Activated CD4-positive, alpha-beta T cell treated with anti-CD3 and anti-CD28 coated beads, Interleukin-2, amount 50 U/mL, for 16 hours (primary cell): ENCODE results near the gene RCAN1.
A peak's percentile ranks its signal among the peaks of the same experiment; 100 is the strongest.
"Not testable (repeated sequence)": the region's sequence is repeated elsewhere in the genome, so short reads cannot be mapped to it uniquely, and the experiment has no call there.

Experiments used
- DNase-seq: peaks from one replicate; pipeline ENCODE4 v3.0.0-alpha.2; 2020

Gene RCAN1

DNA sequence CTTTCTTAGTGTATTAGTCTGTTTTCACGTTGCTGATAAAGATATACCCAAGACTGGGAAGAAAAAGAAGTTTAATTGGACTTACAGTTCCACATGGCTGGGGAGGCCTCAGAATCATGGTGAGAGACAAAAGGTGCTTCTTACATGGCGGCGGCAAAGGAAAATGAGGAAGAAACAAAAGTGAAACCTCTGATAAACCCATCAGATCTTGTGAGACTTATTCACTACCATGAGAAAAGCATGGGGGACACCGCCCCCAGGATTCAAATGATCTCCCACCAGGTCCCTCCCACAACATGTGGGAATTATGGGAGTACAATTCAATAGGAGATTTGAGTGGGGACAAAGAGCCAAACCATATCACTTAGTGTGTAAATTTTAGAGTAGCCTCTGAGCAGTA, 46.1 kb downstream of the RCAN1 start:
- DNase-seq: not testable (repeated sequence)

DNA sequence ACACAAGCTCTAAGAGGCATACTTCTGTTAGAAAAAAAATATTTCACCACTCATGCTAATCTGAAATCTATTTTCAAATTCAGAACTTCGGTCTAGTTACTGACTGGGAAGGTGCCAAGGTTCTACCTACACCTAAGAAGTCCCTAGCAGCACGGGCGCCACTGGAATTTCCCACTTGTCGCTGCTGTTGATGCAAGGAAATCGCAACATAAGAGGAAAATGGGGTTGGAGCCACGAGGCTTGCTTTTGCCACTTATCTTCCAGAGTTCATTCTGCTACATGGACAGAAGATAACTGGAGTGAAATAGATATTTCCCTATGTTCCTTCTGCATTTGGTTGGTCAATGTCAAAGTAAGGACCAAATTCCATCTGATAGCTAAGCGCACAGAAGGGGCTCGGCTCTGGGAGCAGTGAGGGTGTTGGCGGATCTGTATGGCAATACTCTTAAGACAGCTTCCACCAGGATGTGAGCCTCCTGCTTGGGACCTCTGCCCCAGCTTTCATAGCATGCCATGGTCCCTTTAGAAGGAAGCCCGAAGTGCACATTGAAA, 47.2 kb downstream of the RCAN1 start:
- no peak for DNase-seq

DNA sequence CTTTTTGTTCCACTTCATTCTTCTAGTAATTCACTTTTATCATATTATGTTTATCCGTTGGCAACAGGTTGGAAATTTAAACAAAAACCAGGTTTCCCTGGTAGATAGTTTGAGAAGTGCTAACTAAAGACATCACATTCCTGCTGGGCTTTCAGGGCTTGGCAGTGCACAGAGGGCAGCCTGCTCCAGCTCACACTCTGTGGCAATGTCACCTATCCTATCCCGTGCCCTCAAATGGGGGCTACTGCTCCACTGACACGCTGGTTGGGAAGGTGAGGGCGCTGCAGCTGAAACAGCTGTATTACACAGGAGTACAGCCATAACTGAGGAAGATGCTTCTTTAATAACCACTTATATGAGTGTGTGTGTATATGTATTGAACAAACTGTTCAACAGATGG, 49.7 kb downstream of the RCAN1 start:
- DNase-seq: no peak

DNA sequence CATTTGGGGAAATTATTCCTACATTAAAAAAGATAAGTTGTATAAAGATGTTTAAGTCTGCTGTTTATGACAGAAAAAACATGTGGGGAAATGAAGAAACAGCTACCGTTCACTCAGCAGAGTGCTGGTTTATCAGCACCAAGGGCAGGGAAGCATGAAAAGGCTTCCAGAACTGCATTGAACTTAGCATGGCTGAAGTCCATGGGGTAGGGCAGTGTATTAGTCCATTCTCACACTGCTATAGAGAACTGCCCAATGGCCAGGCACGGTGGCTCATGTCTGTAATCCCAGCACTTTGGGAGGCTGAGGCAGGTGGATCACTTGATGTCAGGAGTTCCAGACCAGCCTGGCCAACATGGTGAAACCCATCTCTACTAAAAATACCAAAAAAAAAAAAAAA, 51.5 kb downstream of the RCAN1 start:
- DNase-seq: not testable (repeated sequence)

DNA sequence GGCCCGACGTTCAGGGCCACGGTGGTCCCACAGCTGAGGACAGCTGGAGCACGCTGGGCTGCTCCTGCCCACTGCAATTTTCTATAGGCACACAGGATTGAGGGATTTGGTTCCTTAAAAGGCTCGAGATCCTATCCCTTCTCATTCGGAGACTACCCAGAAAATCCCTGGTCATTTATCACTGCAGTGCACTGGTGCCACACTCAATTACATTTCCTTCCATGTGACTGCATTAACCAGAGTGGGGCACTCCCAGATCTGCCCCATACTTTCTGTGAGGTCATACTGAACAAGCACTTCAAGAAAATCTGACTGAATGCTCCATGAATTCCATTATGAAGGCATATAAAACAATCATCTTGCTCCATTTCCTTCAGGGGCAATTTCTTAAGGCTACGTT, 53.1 kb downstream of the RCAN1 start:
- DNase-seq: no peak

DNA sequence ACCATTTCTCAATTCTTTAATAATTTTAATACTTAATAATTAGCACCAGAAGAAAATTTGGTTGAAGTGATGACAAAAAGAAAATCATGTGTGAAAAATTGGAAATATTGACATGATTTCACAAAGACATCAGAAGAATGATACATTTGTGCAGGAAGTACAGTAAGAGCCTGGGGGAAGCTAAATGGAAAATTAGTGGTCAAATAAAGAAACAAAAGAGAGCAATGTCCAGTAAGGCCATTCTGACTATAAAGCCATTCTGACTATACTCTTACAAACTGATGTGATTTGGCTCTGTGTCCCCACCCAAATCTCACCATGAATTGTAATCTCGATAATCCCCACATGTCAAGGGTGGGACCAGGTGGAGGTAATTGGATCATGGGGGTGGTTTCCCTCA, 54.3 kb downstream of the RCAN1 start:
- DNase-seq: no peak

DNA sequence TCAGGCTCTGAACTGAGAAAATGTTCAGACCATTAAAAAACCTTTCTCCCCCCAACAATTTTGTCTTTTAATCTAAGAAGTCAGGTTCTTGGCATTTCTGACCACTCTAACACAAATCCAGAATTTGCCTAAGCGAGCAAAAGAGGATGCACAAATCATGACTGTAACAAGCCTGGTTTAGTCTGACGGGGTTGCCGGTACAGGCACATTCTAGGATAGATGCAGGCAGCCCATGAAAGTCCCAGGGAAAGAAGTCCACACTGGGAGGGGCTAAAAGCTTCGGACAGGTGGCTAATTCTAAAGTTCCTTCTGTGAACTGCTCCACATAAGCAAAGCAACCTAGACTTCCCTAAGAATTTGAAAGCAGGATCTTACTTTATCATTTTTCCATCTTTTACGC, 54.9 kb downstream of the RCAN1 start:
- no peak for DNase-seq

DNA sequence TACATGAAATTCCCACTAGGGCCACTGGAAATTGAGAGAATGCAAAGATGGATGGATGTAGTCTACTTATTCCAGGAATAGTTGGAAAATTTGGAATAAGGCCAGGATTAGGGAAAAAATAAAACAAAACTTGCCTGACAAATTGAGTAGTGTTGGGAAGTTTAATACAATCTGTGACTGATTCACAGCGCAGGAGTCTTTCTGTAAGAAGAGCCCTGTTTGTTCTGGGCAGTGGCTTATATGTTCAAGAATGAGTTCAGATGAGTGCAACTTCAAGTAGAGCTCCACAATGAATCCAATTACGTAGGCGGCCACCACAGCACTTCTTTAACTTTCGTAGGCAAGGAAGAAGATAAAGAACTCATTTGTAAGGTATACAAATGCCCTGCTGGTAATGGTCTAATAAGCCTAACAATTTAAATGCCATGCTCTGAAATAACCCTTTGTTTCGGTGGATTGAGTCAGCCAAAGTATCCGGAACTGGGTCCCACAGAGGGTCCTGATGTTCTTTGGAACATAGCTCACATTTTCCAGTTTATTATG, 55.8 kb downstream of the RCAN1 start:
- DNase-seq: no peak

DNA sequence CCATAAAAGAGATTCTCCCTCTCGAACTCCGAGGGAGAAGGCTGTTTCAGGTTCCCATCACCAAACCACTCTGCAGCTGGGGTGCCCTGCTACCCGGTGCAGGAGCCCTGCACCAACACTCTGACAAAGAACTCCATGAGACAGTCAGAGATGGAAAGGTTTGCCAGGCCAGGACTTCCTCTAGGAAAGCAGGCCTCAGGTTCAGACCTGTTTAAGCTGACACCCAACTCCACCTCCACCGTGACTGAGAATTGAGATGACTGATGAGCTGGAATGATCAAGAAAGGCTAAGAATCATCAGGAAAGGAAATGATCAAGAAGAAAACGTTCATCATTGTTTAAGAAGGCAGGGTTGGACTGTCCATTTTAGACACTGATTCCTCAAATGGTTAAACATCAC, 56.7 kb downstream of the RCAN1 start:
- DNase-seq: no peak

DNA sequence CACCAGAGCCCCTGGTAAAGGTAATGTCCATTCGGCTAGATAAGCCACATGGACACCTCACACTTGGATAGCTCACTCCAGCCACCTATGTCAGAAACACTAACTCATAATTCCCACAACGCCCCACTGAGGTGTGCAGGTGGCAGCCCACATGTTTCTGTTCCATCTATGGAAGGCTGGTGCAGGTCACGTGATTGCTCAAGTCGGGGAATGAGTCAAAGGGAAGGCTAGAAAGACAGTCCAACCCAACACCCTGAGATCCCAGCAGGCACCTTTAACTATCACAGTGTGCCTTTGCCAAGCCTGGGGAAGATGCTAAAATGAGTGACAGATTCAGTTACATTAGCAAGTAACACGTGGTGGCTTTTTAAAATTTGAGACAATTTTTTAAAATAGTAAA, 57.7 kb downstream of the RCAN1 start:
- DNase-seq: peak; percentile 10

DNA sequence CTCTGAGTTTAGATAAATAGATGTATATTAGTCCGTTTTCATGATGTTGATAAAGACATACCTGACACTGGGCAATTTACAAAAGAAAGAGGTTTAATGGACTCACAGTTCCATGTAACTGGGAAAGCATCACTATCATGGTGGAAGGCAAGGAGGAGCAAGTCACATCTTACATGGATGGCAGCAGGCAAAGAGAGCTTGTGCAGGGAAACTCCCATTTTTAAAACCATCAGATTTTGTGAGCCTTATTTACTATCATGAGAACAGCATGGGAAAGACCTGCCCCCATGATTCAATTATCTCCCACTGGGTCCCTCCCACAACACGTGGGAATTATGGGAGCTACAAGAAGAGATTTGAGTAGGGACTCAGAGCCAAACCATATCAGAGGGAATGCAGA, 60.2 kb downstream of the RCAN1 start:
- DNase-seq: not testable (repeated sequence)

DNA sequence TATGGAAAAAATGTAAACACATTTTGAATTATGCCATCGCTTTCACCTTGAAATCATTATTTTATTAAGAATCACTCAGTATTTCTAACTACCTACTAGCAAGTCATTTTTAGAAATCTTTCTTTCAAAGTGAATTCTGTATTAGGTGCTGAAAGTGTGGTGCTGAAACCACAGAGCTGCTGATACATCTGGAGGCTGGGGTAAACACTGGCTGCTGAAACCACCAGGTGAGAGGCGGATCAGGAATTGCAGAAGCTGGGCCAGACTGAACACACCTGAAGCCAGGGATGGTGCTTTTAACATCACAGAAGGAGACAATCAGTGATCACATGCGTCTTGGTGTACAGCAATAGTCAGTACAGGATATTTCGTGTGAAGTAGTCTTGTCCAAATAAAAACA, 60.7 kb downstream of the RCAN1 start:
- DNase-seq: no peak

DNA sequence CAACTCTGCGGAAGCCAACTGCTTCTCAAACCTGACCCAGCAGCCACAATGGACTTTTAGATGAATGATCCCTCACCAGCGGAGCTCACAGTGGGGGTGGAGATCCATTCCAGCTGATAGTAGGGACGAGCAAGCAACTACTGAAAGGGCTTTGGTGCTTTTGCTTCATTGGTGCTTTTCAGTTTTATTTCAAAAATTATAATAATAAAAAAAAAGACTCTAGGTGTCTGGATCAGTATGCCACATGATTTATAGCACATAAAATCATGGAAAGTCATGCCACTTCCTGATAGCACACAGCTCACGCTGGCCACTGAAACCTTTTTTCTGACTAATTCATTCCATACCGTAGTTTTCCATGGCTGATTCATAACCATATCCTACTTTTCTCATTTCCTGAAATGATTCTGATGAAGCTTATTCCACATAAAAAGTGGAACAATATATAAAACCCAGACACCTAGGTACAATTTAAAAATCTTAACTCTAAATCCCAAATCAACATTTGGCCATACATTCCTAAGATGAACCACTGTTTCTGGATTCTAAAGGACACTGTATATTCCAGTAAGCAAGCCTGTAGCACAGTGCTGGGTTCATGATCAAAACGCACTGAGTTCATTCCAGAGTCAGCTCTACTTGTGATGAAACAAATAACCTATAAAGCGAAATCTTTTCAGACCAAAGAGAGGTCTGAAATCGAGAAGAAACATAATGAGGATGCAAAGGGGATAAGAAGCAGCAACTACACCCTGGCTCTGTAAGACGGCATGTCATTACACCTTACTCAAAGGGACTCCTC, 61.6 kb downstream of the RCAN1 start:
- DNase-seq: no peak

DNA sequence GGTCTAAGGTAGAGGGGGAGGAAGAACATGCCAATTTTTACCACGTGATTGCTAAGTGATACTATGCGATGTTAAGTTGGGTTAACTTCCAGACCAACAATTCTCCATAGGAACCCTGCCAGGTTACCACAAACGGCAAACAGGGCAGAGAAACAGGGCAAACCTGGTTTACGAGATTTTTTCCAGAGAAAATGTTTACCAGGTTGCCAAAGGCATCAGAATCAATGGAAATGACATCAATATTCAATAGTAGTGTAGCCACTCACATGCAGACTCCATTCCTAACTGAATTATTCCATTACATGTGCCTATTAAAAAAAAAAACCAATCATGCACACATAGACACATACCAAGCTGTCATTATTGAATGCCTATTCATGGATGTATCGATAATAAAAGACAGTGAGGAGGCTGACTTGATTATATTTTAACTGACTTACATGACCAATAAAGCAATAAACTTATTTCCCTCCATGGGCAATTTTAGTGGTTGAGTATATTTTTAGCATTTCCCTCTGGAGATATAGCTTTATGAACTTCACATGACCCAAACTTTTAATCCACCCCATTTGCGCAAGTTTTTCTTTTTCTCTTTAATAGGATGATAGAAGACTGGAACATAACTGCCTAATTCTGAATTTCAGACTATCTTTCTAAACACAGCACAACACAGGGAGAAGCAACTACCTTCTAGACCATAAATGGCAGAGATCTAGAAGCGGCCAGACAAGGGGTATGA, 62.4 kb downstream of the RCAN1 start:
- DNase-seq: no peak

DNA sequence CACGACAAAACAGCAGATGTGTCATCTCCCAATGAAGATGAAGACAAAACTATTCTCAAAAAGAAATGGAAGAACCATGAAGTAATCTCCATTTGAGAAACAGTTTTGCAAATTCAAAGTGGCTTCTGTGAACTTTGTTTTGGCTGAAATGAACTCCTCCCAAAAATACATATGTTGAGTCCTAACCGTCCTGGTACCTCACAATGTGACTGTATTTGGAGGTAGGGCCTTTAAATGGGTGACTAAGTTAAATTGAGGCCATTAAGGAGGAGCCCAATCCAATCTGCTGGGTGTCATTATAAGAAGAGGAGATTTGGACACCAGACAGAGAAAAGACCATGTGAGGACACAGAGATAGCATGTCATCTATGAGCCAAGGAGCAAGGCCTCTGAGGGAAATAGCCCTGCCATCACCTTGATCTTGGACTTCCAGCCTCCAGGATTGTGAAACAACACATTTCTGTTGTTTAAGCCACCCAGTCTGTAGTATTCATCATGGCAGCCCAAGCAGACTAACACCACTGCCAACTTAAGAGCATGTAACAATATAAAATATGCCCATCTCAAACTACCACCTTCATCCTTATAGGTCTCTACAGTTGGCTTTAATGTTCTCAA, 64.6 kb downstream of the RCAN1 start:
- DNase-seq: no peak

DNA sequence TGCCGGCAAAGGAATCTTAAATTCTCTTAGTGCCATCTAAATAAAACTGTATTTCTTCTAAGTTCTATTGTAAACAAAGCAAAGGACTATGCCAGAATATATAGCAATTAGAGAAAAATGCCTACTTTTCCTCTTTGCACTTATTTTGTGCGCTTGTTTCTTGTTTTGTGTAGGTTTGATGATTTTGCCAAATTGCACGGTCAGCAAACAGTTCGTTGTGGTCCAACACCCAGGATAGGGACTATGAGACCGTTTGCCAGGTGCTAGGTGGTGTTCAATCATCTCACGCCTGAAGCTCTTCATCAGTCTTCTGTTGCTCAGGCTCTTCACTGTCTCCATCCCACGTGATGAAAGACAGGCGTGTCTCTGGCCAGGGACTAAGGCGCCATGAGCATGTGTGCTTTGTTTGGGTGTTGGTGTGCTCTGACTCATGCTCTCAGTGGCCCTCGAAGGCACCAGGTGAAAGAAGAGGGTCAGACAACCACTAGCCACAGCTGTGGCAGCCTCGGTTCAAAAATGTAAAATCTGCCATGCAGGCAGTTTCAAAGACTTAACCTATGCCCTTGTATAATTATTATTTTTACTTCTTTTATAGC, 66.0 kb downstream of the RCAN1 start:
- no peak for DNase-seq

DNA sequence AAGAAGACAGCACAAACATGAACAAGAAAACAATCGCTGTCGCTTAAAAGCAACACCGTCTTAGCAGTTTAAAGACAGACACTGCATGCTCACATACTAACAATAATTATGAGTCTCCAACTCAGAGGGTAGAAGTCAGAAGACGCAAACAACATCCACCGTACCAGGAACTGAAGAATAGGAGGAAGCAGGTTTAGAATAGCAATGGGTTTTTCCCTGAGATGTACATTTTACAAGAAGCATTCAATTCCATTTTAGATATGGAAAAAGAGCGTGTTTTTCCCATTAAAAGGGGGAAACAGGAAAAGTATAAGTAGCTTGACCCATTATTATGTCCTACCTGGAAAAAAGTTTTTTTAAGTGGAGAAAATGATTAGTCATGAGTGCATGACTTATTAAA, 68.4 kb downstream of the RCAN1 start:
- DNase-seq: no peak

DNA sequence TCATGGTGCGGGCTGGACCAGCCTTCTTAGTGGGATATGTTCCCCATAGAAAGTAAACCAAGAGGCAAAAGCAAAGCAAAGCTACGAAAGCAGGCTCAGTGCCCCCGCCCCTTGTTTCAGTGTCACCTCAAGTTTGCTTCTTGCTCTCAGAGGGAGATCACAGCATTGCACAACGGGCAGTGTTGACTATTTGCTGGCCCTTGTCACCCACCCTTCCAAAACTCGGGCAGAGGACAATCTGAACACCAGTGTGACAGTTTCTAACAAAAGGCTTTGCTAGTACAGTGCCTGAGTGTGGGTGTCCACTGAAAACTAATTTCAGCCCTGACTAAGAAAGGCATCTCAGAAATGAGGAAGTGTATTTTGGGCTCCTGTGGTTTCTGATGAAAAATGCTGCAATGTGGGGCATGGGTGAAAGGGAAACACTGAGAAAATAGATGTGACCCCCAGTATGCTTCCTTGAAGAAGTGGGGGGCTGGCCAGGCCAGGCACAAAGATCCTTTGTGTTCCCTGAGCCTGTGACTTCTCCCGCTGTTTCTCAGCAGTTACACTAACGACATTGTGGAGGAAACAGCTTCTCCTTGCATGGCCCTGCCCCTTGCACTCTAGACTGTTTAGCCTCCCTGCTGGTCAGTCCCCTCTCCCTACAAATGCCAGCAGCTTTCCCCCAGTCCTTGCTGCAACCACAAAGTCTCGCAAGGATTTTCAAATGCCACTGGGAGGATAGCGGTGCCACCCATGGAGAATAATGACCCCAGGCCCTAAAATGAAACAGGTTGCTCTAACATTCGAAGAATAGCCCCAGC, 69.6 kb downstream of the RCAN1 start:
- DNase-seq: peak; percentile 31

DNA sequence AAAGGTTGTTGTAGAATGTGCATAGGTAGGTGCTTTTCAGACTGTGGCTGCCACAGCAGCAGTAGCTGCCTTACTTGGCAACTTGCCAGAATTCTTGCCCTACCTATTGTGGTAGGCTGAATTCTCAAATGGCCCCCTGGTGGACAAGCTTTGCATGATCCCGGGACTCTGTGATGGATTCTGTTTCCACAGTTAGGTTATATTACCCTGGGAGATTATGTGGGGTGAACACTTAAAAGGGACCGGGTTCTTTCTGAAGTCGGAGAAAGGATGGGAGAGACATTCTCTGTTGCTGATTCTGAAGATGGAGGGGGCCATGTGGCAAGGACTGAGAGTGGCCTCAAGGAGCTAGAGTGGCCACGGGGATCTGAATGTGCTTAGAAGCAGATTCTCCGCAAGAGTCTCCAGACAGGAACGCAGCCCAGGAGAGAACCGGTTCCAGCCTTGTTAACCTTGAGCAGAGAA, 70.8 kb downstream of the RCAN1 start:
- DNase-seq: peak; percentile 51

DNA sequence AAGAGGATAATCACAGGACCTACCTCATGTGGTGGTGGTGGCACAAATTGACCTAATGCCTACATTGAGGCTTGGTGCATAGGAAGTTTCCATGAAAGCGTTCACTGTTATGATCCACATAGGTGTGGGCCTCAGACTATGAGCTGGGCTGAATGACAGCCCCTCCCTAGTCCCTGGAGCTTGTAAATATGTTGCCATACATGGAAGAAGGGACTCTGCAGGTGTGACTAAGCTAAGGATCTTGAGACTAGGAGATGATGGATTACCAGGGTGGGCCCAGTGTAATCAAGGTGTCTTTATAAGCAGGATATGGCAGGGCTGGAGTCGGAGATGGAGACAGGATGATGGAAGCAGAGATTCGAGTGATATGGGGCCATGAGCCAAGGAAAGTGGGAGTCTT, 71.9 kb downstream of the RCAN1 start:
- no peak for DNase-seq

DNA sequence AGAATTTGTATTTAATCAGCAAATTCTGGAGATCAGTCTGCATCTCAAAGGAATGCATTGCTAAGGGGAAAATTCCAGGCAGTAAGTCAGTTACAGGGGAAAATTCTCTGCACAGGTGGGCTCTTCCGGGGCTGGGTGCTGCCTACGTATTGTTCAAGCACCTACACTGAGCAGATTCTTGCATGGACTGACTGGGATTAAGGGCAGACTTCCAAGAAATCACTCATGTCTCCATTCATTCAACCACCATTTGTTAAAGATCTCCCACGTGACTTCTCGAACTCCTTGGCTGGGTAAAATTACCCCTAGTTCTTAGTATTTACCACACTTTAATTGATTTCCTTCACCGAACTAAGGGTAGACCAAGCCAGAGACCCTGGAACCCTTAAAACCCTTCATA, 74.7 kb downstream of the RCAN1 start:
- DNase-seq: no peak

DNA sequence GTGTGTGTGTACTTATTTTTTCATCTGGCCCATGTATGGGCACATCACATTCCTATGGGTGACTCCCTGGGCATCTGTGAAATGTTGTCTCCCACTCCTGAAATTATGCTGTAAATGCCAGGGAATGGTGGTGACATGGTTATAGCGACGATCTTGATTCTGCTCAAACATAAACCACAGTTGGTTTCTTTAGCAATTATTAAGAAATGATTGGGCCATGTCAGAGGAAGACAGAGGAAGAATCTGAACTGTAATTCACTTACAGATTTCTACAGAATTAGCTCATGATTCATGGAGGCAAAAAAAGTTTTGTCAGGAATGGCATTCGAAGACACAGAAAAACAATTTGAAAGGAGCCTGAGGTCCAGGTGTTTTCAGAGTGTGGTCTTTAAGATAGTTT, 77.1 kb downstream of the RCAN1 start:
- DNase-seq: no peak
